Right lobe of liver (tissue), 4 donors: Measurements from ENCODE around the gene CBX8.

Source experiments
- POLR2A ChIP-seq: fragments of 450-650 bp; IDR thresholded peaks from one replicate; pipeline ENCODE4 v1.6.1; 2017; ENCODE audit warnings: antibody characterized with exemption, mild to moderate bottlenecking
- TF ChIP-seq, protein P1 (sequence below), 4 donors: fragments of 200-600 bp in 3 of 4; fragments of 450-650 bp in 1 of 4; IDR thresholded peaks; one replicate each; pipeline versions ENCODE4 v1.5.1 to v1.8.0; 2016 to 2022; ENCODE audit warnings: antibody characterized with exemption in 4 of 4, mild to moderate bottlenecking in 2 of 4
- donor health status: DM: no; HTN: no; CAD: no.
- donor health status: DM: no; HTN: no; CAD: no.
- donor health status: DM: no; HTN: yes; CAD: no.

DNA sequence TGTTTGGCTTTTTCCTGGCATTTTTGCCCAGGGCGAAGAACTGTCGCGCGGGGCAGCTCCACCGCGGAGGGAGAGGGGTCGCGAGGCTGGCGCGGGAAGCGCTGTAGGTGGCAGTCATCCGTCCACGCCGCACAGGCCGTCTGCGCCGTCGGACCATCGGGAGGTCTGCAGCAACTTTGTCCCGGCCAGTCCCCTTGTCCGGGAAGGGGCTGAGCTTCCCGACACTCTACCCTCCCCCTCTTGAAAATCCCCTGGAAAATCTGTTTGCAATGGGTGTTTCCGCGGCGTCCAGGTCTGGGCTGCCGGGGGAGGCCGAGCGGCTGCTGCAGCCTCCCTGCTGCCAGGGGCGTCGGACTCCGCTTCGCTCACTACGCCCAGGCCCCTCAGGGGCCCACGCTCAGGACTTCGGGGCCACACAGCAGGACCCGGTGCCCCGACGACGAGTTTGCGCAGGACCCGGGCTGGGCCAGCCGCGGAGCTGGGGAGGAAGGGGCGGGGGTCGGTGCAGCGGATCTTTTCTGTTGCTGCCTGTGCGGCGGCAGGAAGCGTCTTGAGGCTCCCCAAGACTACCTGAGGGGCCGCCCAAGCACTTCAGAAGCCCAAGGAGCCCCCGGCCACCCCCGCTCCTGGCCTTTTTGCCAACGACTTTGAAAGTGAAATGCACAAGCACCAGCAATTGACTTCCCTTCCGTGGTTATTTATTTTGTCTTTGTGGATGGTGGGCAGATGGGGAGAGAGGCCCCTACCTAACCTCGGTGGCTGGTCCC lies 44.7 kb upstream of the CBX8 start:
- TF ChIP-seq, protein P1, sequence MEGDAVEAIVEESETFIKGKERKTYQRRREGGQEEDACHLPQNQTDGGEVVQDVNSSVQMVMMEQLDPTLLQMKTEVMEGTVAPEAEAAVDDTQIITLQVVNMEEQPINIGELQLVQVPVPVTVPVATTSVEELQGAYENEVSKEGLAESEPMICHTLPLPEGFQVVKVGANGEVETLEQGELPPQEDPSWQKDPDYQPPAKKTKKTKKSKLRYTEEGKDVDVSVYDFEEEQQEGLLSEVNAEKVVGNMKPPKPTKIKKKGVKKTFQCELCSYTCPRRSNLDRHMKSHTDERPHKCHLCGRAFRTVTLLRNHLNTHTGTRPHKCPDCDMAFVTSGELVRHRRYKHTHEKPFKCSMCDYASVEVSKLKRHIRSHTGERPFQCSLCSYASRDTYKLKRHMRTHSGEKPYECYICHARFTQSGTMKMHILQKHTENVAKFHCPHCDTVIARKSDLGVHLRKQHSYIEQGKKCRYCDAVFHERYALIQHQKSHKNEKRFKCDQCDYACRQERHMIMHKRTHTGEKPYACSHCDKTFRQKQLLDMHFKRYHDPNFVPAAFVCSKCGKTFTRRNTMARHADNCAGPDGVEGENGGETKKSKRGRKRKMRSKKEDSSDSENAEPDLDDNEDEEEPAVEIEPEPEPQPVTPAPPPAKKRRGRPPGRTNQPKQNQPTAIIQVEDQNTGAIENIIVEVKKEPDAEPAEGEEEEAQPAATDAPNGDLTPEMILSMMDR (IDR thresholded peaks at IDR 0.05) = no peak
- no peak for TF ChIP-seq POLR2A
